ENCODE results near the gene SLC29A1. TPM values are rescaled to one million over a fixed set of nuclear protein-coding genes. Genes with fewer than 3 reads are reported as not detected.

Gene SLC29A1
- total RNA-seq, 2 donors from 2014 or later = 17.0 to 19.1 TPM

- H3K27ac ChIP-seq = no peak overlapping the region
- DNase-seq = no peak
- H3K4me3 ChIP-seq = no peak overlapping the region
- H3K4me1 ChIP-seq = peaks cover 8% of the 10 kb centered on the region
- intact Hi-C loops (cut with DNase I) = no loop called here
- TF ChIP-seq CTCF (IDR thresholded peaks at IDR 0.05) = no peak
- no peaks in the 10 kb centered on the region for H3K9me3 ChIP-seq
- peaks cover 32% of the 10 kb centered on the region for H3K36me3 ChIP-seq
- H3K27me3 ChIP-seq = no peaks in the 10 kb centered on the region
- no peak overlapping the region for H3K9ac ChIP-seq (ENCODE audit: low read depth in 2 of 2, low read length in 2 of 2)
Measured at GRCh38 chr6:44254191-44255104, 31.1 kb downstream of the SLC29A1 start.

DNA sequence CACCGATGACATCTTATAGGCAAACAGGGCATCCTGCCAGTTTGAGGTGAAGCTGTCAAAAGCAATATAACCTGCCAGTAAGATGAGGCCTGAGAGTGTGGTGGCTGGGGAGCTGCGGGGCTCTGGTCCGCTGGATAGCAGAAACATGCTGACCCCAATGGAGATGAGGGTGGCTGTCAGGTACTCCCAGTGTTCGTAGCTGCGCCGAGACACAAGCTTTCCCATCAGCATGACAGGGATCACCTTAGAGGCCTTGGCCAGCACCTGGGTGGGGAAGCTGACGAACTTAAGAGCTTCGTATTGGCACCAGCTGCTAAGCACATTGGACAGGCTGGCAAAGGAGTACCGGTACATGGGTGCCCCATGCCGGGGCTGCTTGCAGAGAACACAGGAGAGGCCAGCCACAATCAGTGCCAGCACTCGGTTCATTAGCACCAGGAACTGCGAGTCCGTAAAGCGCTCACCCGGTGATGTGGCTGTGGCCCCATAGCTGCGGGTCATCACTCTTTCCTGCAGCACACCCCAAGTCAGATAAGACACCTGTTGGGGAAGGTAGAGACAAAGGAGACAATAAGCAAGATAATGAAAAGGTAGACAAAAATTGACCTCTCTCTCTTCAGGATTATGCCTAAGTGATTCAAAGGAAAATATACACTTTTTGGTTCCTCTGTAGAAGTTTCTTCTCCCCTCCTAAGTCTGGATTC, 31.9 kb downstream of the SLC29A1 start:
- H3K4me3 ChIP-seq = no peak overlapping the region
- H3K27ac ChIP-seq = no peak overlapping the region
- no peaks in the 10 kb centered on the region for H3K27me3 ChIP-seq
- no peak for TF ChIP-seq CTCF (IDR thresholded peaks at IDR 0.05)
- intact Hi-C loops (cut with DNase I) = no loop called here
- H3K9me3 ChIP-seq = no peaks in the 10 kb centered on the region
- H3K4me1 ChIP-seq = peaks cover 8% of the 10 kb centered on the region
- no peak for DNase-seq
- no peak overlapping the region for H3K9ac ChIP-seq (ENCODE audit: low read depth in 2 of 2, low read length in 2 of 2)
- H3K36me3 ChIP-seq = peaks cover 34% of the 10 kb centered on the region

- DNase-seq = peak; percentile 75
- Histone ChIP-seq H3K9ac (ENCODE audit: low read depth in 2 of 2, low read length in 2 of 2) (peak overlapping the region; percentile 88), H3K27me3 (no peaks in the 10 kb centered on the region), H3K36me3 (peaks cover 25% of the 10 kb centered on the region), H3K27ac (peak overlapping the region; percentile 87), H3K4me1 (peaks cover 8% of the 10 kb centered on the region), H3K9me3 (no peaks in the 10 kb centered on the region), H3K4me3 (peak overlapping the region; percentile 78)
- TF ChIP-seq CTCF (IDR thresholded peaks at IDR 0.05) = no peak
- intact Hi-C loops (cut with DNase I) = no loop called here
Measured at GRCh38 chr6:44255871-44256774, 32.7 kb downstream of the SLC29A1 start.

DNA sequence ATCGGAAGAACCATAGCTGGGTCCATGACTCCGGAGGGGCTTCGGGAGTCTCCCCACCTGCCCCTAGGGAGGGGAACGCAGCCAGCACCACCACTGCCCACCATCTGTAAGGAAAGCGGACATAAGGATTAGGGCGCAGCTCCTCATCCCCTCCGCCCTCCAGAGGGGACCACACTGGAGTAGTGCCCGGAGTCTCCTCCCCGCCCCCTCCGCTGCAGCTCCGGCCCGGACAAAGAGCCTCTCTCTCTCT, 33.3 kb downstream of the SLC29A1 start:
- H3K9me3 ChIP-seq = no peaks in the 10 kb centered on the region
- peak overlapping the region; percentile 88 for H3K9ac ChIP-seq (ENCODE audit: low read depth in 2 of 2, low read length in 2 of 2)
- peak overlapping the region; percentile 78 for H3K4me3 ChIP-seq
- no peaks in the 10 kb centered on the region for H3K27me3 ChIP-seq
- H3K27ac ChIP-seq = peak overlapping the region; percentile 87
- intact Hi-C loops (cut with DNase I) = no loop called here
- no peak for TF ChIP-seq CTCF (IDR thresholded peaks at IDR 0.05)
- peaks cover 21% of the 10 kb centered on the region for H3K36me3 ChIP-seq
- DNase-seq = no peak
- peaks cover 13% of the 10 kb centered on the region for H3K4me1 ChIP-seq
